CD8-positive, alpha-beta memory T cell (primary cell): ENCODE results near the gene KLF9. TPM values are rescaled to one million over a fixed set of nuclear protein-coding genes. Genes with fewer than 3 reads are reported as not detected.

Source experiments
- CTCF ChIA-PET: fragments of 350-600 bp; sonication (Branson Sonifier 250); formaldehyde crosslinking; loops from one replicate; lab custom pipeline; 2021; ENCODE audit warnings: antibody characterized with exemption; lab: Charles Lee
- POLR2A ChIA-PET: fragments of 350-600 bp; sonication (Branson Sonifier 250); formaldehyde crosslinking; loops from one replicate; lab custom pipeline; 2021; ENCODE audit warnings: antibody characterized with exemption; lab: Charles Lee
- DNase-seq, 5 donors: peaks; one replicate each; pipeline versions ENCODE4 v3.0.0 to v3.0.0-alpha.2; 2020 to 2022; ENCODE audit warnings: mixed read lengths in 1 of 5
- H3K27ac ChIP-seq: one replicate; pipeline ENCODE4 v1.7.0; 2013; ENCODE audit warnings: low read depth, mild to moderate bottlenecking, low read length, moderate library complexity
- H3K27me3 ChIP-seq: 2 replicates; pipeline ENCODE4 v1.7.0; 2013; ENCODE audit warnings: low read length, mild to moderate bottlenecking; ENCODE audit not compliant: insufficient read depth, poor library complexity, severe bottlenecking
- H3K36me3 ChIP-seq: 2 replicates; pipeline ENCODE4 v1.7.0; 2013; ENCODE audit warnings: mild to moderate bottlenecking, low read length, moderate library complexity; ENCODE audit not compliant: insufficient read depth
- H3K4me1 ChIP-seq: 2 replicates; pipeline ENCODE4 v1.7.0; 2013; ENCODE audit warnings: mild to moderate bottlenecking, low read length, moderate library complexity; ENCODE audit not compliant: insufficient read depth
- H3K4me3 ChIP-seq: 2 replicates; pipeline ENCODE4 v1.7.0; 2013; ENCODE audit warnings: mild to moderate bottlenecking, low read length
- H3K9me3 ChIP-seq: 2 replicates; pipeline ENCODE4 v1.7.0; 2013; ENCODE audit warnings: mild to moderate bottlenecking, low read length
- H3K27ac Mint-ChIP-seq, 8 donors: one replicate each; pipeline ENCODE4 v1.8.0; 2020 to 2021; ENCODE audit warnings: mixed read lengths in 8 of 8, mild to moderate bottlenecking in 6 of 8, inconsistent platforms in 3 of 8, moderate library complexity in 3 of 8
- H3K27me3 Mint-ChIP-seq, 2 donors: one replicate each; pipeline ENCODE4 v1.8.0; 2020 to 2021; ENCODE audit warnings: mixed read lengths in 2 of 2, mild to moderate bottlenecking in 1 of 2, moderate library complexity in 1 of 2
- H3K36me3 Mint-ChIP-seq, 3 donors: one replicate each; pipeline ENCODE4 v1.8.0; 2020 to 2021; ENCODE audit warnings: mixed read lengths in 3 of 3, inconsistent platforms in 1 of 3, mild to moderate bottlenecking in 1 of 3
- H3K4me1 Mint-ChIP-seq, 3 donors: one replicate each; pipeline ENCODE4 v1.8.0; 2020 to 2021; ENCODE audit warnings: mixed read lengths in 3 of 3, inconsistent platforms in 1 of 3, mild to moderate bottlenecking in 1 of 3
- H3K4me3 Mint-ChIP-seq, 7 donors: one replicate each; pipeline ENCODE4 v1.8.0; 2020 to 2021; ENCODE audit warnings: mixed read lengths in 7 of 7, mild to moderate bottlenecking in 6 of 7, moderate library complexity in 4 of 7, inconsistent platforms in 2 of 7
- H3K9me3 Mint-ChIP-seq, 5 donors: one replicate each; pipeline ENCODE4 v1.8.0; 2020 to 2022; ENCODE audit warnings: mixed read lengths in 5 of 5, mild to moderate bottlenecking in 3 of 5, moderate library complexity in 2 of 5, inconsistent platforms in 1 of 5
- polyA plus RNA-seq: library from polyadenylated mRNA; unstranded; fragments of 300-500 nt; fragmentation: Illumina TruSeq; gene quantifications from one replicate; pipeline ENCODE4 v1.2.3, GENCODE V29; 2021
- total RNA-seq, 2 experiments: library from RNA; stranded (reverse); gene quantifications; one replicate each; pipeline ENCODE4 v1.2.3, GENCODE V29; 2021

The KLF9 gene
- total and polyA plus RNA-seq, 3 experiments from 2014 or later = 3.9 to 20.2 (median 19.2) TPM

DNA sequence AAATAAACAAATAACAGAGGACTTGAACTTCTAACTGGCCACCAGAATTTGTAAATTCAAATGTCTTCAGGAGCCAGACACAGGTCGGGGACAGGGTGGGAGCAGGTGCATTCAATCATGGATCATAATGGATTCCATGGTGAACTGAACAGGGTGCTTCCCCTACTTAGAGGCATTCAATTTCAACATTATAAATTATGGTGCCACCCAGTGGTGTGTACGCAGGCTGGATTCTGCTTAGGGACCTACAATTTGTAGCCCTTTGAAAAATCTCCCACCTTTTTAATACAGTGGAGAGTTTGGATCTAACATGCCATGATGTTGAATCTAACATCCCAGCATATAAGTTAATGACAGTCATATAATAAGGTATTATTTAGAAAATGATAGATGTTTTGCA is 22.3 kb downstream of the KLF9 start:
- Histone ChIP-seq H3K36me3 (no peaks in the 10 kb centered on the region), H3K27ac (no peak overlapping the region), H3K9me3 (no peaks in the 10 kb centered on the region), H3K27me3 (no peaks in the 10 kb centered on the region), H3K4me3 (no peak overlapping the region), H3K4me1 (peaks cover 80% of the 10 kb centered on the region)
- Mint-ChIP-seq H3K9me3 (no peaks in the 10 kb centered on the region), H3K36me3 (peaks cover 0 to 13% (median 8%) of the 10 kb centered on the region in 3 donors), H3K4me3 (peak overlapping the region in 2 of 7 donors; percentile 5 to 7), H3K4me1 (peaks cover 70 to 91% (median 91%) of the 10 kb centered on the region in 3 donors), H3K27ac (peak overlapping the region in 2 of 8 donors; percentile 62 to 66), H3K27me3 (no peaks in the 10 kb centered on the region)
- ChIA-PET CTCF (interaction anchor here (1.6 kb wide), 2 partner anchors 19 to 29 kb away, joined by 4 to 7 read pairs; no protein-coding TSS in a partner anchor), POLR2A (no interaction called here)
- DNase-seq = no peak

DNA sequence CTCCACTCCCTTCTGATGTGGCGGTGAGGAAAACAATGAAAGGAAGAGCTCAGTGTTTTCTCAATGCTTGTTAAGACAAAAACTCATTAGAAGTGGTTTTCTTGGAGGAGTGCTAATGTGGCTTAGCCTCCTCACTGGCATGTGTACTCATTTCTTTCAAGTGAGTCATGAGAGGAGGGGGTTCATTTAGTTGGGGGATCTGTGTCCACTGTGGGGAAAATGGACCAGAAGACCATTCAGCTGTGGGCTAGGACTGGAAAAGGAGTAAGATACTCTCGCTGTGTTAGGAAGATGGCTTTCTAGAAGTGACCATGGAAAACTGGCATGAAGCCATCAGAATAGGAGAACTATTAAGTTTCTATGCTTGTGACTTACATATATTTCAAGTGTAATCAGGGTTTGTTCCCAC is 23.5 kb downstream of the KLF9 start:
- Histone ChIP-seq H3K9me3 (no peaks in the 10 kb centered on the region), H3K27me3 (no peaks in the 10 kb centered on the region), H3K27ac (no peak overlapping the region), H3K4me3 (no peak overlapping the region), H3K4me1 (peaks cover 69% of the 10 kb centered on the region), H3K36me3 (peaks cover 4% of the 10 kb centered on the region)
- POLR2A ChIA-PET = interaction anchor here (1.1 kb wide), 1 partner anchor 29 kb away, joined by 3 read pairs; no protein-coding TSS in a partner anchor
- Mint-ChIP-seq H3K4me3 (peak overlapping the region in 5 of 7 donors; percentile 2 to 53 (median 30)), H3K27ac (peak overlapping the region in 4 of 8 donors; percentile 18 to 59 (median 28)), H3K27me3 (no peaks in the 10 kb centered on the region), H3K36me3 (peaks cover 0 to 26% (median 17%) of the 10 kb centered on the region in 3 donors), H3K9me3 (no peaks in the 10 kb centered on the region), H3K4me1 (peaks cover 69 to 94% (median 92%) of the 10 kb centered on the region in 3 donors)
- DNase-seq = peak in 1 of 5 donors; percentile 13
- CTCF ChIA-PET = interaction anchor here (0.8 to 1.6 kb wide), 4 partner anchors 20 to 212 kb away, joined by 3 to 7 read pairs (median 4); no protein-coding TSS in a partner anchor

DNA sequence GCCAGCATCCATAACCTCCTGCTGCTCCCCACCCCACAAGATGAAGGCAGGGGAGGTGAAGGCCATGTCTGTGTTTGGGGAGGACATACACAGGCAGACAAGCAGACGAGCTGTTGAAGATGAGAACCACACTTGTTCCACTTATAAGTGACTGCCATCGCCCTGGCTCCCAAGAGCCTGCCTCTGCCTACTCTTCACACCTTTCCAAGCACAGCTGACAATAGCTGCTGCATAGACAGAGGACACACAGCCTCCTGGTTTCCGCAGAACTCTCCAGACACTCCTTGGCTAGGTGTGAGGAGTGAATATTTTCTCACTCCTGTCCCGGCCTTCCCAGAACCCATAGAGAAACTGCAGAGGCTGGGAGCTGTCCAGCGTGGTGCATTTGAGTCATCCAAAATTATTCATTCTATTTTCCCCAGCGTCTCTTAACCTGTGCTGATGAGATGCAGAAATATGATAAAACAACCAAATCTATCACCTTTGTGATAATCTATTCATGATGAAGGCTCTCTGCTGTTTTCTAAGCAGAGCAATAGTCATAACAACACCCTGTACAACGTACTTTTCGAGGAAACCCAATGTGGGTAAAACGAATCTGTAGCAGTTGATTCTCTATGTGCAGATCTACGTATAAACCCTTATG is 24.7 kb downstream of the KLF9 start:
- no peak for DNase-seq
- no peaks in the 10 kb centered on the region for H3K9me3 Mint-ChIP-seq
- no peaks in the 10 kb centered on the region for H3K27me3 Mint-ChIP-seq
- peaks cover 0 to 34% (median 19%) of the 10 kb centered on the region in 3 donors for H3K36me3 Mint-ChIP-seq
- POLR2A ChIA-PET = interaction anchor here (0.6 to 1.4 kb wide), 3 partner anchors 25 to 109 kb away, joined by 3 read pairs; partner anchors contain the start of gene KLF9
- H3K4me3 Mint-ChIP-seq = peak overlapping the region in 3 of 7 donors; percentile 26 to 71 (median 29)
- Histone ChIP-seq H3K27ac (no peak overlapping the region), H3K27me3 (no peaks in the 10 kb centered on the region), H3K4me3 (no peak overlapping the region), H3K36me3 (peaks cover 4% of the 10 kb centered on the region), H3K9me3 (no peaks in the 10 kb centered on the region), H3K4me1 (peaks cover 63% of the 10 kb centered on the region)
- H3K4me1 Mint-ChIP-seq = peaks cover 69 to 89% (median 87%) of the 10 kb centered on the region in 3 donors
- peak overlapping the region in 4 of 8 donors; percentile 38 to 64 (median 54) for H3K27ac Mint-ChIP-seq
- CTCF ChIA-PET = interaction anchor here (1.1 to 1.3 kb wide), 2 partner anchors 23 to 50 kb away, joined by 3 to 4 read pairs; no protein-coding TSS in a partner anchor

GRCh38 chr9:70389188-70389587 is 25.3 kb downstream of the KLF9 start:
- POLR2A ChIA-PET = interaction anchor here (1.4 kb wide), 1 partner anchor 25 kb away, joined by 3 read pairs; the partner anchor contains the start of gene KLF9

DNA sequence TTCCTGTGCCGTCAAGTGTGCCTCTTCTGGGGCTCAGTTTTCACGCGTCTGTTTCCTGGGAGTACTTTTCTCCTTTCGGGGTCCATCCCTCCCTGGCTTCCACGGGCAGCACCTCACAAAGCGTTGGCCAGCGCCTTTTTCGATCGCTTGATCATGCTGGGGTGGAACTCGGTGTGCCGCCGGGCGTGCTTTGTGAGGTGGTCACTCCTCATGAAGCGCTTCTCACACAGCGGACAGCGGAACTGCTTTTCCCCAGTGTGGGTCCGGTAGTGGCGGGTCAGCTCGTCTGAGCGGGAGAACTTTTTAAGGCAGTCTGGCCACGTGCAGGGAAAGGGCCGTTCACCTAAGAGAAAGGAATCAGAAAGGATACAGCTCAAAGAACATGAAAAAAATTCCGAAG is 26.8 kb downstream of the KLF9 start:
- H3K4me3 ChIP-seq = no peak overlapping the region
- POLR2A ChIA-PET = no interaction called here

More at GRCh38 chr9:70389188-70389587, 25.3 kb downstream of the KLF9 start:
- H3K4me1 ChIP-seq = peaks cover 57% of the 10 kb centered on the region
- H3K9me3 ChIP-seq = no peaks in the 10 kb centered on the region
- H3K27ac ChIP-seq = no peak overlapping the region
- peak overlapping the region in 3 of 8 donors; percentile 27 to 64 (median 38) for H3K27ac Mint-ChIP-seq
- H3K9me3 Mint-ChIP-seq = no peaks in the 10 kb centered on the region
- H3K36me3 ChIP-seq = peaks cover 4% of the 10 kb centered on the region
- H3K27me3 Mint-ChIP-seq = no peaks in the 10 kb centered on the region
- peaks cover 67 to 88% (median 88%) of the 10 kb centered on the region in 3 donors for H3K4me1 Mint-ChIP-seq
- no peak for DNase-seq
- H3K4me3 Mint-ChIP-seq = peak overlapping the region in 1 of 7 donors; percentile 26
- H3K4me3 ChIP-seq = no peak overlapping the region
- CTCF ChIA-PET = interaction anchor here (1.3 kb wide), 1 partner anchor 23 kb away, joined by 4 read pairs; no protein-coding TSS in a partner anchor
- no peaks in the 10 kb centered on the region for H3K27me3 ChIP-seq
- peaks cover 0 to 40% (median 22%) of the 10 kb centered on the region in 3 donors for H3K36me3 Mint-ChIP-seq

GRCh38 chr9:70385426-70385825 is 29.0 kb downstream of the KLF9 start:
- no peaks in the 10 kb centered on the region for H3K27me3 ChIP-seq
- H3K27ac ChIP-seq = no peak overlapping the region
- no peak overlapping the region for H3K27ac Mint-ChIP-seq
- H3K4me3 ChIP-seq = no peak overlapping the region
- H3K27me3 Mint-ChIP-seq = no peaks in the 10 kb centered on the region
- H3K9me3 Mint-ChIP-seq = no peaks in the 10 kb centered on the region
- peaks cover 0 to 50% (median 23%) of the 10 kb centered on the region in 3 donors for H3K36me3 Mint-ChIP-seq
- H3K4me1 ChIP-seq = peaks cover 20% of the 10 kb centered on the region
- ChIA-PET POLR2A (no interaction called here), CTCF (no interaction called here)
- no peak overlapping the region for H3K4me3 Mint-ChIP-seq
- peaks cover 33 to 56% (median 52%) of the 10 kb centered on the region in 3 donors for H3K4me1 Mint-ChIP-seq
- H3K36me3 ChIP-seq = peaks cover 4% of the 10 kb centered on the region
- H3K9me3 ChIP-seq = no peaks in the 10 kb centered on the region
- DNase-seq = no peak

More for the DNA sequence above, 26.8 kb downstream of the KLF9 start:
- Mint-ChIP-seq H3K4me3 (no peak overlapping the region), H3K27me3 (no peaks in the 10 kb centered on the region), H3K27ac (peak overlapping the region in 1 of 8 donors; percentile 11), H3K9me3 (no peaks in the 10 kb centered on the region), H3K4me1 (peaks cover 56 to 76% (median 74%) of the 10 kb centered on the region in 3 donors), H3K36me3 (peaks cover 0 to 50% (median 24%) of the 10 kb centered on the region in 3 donors)
- no peak for DNase-seq
- Histone ChIP-seq H3K36me3 (peaks cover 4% of the 10 kb centered on the region), H3K27me3 (no peaks in the 10 kb centered on the region), H3K9me3 (no peaks in the 10 kb centered on the region), H3K27ac (no peak overlapping the region), H3K4me1 (peaks cover 42% of the 10 kb centered on the region)
- CTCF ChIA-PET = interaction anchor here (1.3 kb wide), 1 partner anchor 47 kb away, joined by 4 read pairs; no protein-coding TSS in a partner anchor

- POLR2A ChIA-PET = interaction anchor here (0.6 to 1.0 kb wide), 2 partner anchors 9 to 30 kb away, joined by 3 to 6 read pairs; no protein-coding TSS in a partner anchor
- no peaks in the 10 kb centered on the region for H3K27me3 Mint-ChIP-seq
Observed at GRCh38 chr9:70382709-70383605, 31.5 kb downstream of the KLF9 start.

More at GRCh38 chr9:70382709-70383605, 31.5 kb downstream of the KLF9 start:
- Mint-ChIP-seq H3K27ac (no peak overlapping the region), H3K4me1 (peaks cover 16 to 32% (median 28%) of the 10 kb centered on the region in 3 donors), H3K9me3 (no peaks in the 10 kb centered on the region), H3K4me3 (no peak overlapping the region), H3K36me3 (peaks cover 0 to 44% (median 20%) of the 10 kb centered on the region in 3 donors)
- no peak overlapping the region for H3K4me3 ChIP-seq
- H3K9me3 ChIP-seq = no peaks in the 10 kb centered on the region
- no peak overlapping the region for H3K27ac ChIP-seq
- no peaks in the 10 kb centered on the region for H3K4me1 ChIP-seq
- DNase-seq = no peak
- CTCF ChIA-PET = interaction anchor here (0.5 kb wide), 1 partner anchor 1592 kb away, joined by 3 read pairs; no protein-coding TSS in a partner anchor
- peaks cover 4% of the 10 kb centered on the region for H3K36me3 ChIP-seq
- no peaks in the 10 kb centered on the region for H3K27me3 ChIP-seq
